NCI-H82 (cell line): ENCODE data around the gene SLC22A5.

Experiments
- DNase-seq: peaks from one replicate; lab custom pipeline; 2025; lab: John Stamatoyannopoulos, UW

SLC22A5 gene

DNA sequence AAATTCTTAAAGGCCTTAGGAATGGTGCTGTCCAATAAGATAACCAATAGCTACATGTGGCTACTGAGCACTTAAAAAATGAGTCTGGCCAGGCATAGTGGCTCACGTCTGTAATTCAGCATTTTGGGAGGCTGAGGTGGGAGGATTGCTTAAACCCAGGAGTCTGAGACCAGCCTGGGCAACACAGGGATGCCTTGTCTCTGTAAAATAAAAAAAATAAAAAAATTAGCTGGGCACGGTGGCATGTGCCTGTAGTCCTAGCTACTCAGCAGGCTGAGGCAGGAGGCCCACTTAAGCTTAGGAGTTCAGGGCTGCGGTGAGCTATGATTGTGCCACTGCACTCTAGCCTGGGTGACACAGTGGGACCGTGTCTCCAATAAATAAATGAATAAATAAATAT, 1.3 kb upstream of the SLC22A5 start:
- DNase-seq, result no peak

DNA sequence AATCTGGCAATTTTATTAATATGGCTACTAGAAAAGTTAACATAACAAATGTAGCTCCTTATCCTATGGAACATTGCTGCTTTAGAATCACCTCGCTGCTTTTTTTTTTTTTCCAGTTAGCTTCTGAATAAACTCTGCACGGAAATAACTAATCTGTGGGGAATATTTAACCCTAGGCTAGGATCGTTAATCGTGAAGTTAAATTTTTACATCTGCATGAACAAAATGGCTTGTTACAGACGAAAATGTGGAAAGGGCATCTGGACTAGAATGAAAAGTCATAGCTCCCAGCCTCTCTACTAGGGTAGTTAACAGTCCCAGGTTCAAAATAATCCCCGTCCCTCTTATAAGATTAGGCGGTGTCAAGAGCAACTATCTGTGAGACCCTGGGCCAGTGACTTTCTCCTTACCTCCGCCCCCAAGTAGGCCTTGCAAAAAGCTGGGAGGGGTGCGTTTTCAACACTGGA, 470 bp upstream of the SLC22A5 start:
- peak; percentile 84 for DNase-seq

DNA sequence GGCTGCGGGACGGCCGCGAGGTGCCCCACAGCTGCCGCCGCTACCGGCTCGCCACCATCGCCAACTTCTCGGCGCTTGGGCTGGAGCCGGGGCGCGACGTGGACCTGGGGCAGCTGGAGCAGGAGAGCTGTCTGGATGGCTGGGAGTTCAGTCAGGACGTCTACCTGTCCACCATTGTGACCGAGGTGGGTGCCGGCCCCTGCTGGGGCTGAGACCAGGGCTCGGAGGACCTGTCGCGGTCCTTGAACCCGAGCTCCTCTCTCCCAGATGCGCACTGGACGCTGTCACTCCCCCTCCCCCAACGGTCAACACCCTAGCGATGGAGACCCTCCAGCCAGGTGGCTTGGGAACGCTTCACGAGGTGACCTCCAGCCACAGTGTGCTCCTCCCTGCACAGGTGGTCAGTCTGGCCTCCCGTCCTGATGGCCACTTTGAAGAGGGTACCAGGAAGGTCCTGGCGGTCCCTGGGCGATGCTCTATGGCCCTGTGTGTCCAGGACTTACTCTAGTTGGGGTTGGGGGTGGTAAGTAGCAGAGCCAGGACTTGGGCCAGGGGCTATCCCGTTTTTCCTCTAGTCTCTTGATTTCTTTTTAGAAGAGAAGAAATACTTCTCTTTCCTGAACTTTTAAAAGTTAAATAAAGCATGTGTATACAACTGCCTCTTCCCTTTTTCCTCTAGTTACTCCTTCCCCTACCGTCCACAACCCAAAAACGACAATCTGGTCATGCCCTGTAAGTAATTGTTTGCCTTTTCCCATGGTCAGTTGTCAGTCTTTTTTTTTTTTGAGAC, 866 bp downstream of the SLC22A5 start:
- no peak for DNase-seq

- DNase-seq, result no peak
Observed at GRCh38 chr5:132370971-132371602, 1.6 kb downstream of the SLC22A5 start.

DNA sequence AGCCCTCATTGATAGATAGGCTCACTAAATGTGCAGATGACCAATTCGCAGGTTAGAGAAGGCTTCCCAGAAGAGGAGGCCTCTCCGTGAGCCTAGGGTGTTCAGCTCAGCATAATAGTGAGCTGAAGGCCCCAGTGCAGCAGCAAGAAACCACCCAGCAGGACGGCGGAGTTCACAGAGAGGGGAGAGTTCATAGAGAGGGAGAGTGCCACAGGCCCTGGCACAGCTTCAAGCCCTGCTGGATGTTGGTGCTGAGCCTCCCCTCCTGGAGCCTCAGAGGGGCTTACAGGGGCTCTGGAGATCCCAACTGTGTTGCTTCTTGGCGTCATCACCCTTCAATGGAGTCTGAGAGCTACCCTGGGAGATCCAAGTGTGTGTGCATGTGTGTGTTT, 2.1 kb downstream of the SLC22A5 start:
- no peak for DNase-seq

- no peak for DNase-seq
Observed at GRCh38 chr5:132372127-132372526, 2.6 kb downstream of the SLC22A5 start.

DNA sequence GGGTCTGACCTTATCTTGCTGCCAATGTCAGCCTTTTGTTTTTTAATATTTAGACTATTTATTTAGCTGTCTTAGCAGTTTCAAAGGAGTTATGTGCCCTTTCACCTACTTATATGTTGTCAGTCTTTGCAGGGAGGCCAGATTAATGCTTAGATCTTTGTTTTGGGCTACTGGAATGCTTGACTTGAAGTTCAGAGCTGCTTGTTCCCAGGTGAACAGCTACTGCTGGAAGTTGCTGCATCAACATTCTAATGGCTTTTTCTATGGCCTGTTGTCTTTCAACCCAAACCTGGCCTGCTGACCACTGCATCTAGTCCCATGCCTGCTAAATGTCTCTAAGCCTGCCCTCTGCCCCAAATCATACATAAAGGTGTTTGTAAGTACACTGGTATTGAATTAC, 3.0 kb downstream of the SLC22A5 start:
- DNase-seq, result no peak

GRCh38 chr5:132375957-132376356, 6.4 kb downstream of the SLC22A5 start:
- DNase-seq, result peak; percentile 11

DNA sequence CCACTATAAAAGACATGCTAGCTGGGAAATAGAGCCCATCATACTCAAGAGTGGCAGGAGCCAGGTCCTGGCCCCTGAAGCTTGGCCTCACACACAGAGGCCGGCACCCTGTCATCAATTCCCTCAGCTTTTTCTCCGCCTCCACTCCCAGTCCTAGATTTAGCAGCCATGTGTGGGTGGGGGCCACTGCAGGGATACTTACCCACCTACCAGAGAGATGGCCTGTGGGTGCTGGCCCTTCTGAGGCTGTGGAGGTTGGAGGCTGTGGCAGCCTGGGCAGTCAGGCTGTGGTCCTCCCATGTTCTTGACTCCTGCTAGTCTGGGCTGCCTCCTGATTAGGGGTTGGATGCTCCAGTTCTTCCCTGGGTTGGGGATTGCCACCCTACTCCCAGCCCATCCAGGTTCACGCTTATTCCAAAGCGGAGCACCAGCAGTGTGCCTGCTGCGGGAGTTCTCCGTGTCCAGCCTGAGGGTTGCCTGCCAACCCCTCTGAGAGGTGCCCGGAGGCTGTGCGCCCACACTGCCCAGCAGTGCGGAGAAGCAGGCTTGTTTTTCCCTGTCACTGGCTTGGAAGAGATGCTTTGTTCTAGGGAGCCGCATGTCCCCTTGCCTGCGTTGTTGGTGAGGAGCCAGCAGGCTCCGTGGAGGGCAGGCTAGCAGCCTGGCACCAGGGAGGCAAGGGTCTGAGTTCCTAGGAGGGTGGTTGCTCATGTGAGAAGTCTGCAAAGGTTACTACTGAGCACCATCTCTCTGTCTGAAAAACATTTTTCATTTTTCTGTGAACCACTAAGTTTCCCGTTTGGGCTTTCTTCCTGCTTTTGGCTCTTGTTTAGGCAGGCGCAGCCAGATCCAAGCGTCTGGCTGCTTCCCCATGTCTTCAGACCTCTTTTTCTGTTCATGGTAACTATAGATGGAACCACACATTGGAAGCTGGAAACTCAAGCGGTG, 7.5 kb downstream of the SLC22A5 start:
- no peak for DNase-seq

- no peak for DNase-seq
Observed at GRCh38 chr5:132377738-132378137, 8.2 kb downstream of the SLC22A5 start.

GRCh38 chr5:132378580-132378979, 9.1 kb downstream of the SLC22A5 start:
- DNase-seq, result no peak

GRCh38 chr5:132380047-132380446, 10.5 kb downstream of the SLC22A5 start:
- no peak for DNase-seq

GRCh38 chr5:132380741-132381140, 11.2 kb downstream of the SLC22A5 start:
- no peak for DNase-seq

GRCh38 chr5:132381614-132382013, 12.1 kb downstream of the SLC22A5 start:
- DNase-seq, result no peak

GRCh38 chr5:132383261-132383660, 13.8 kb downstream of the SLC22A5 start:
- DNase-seq, result no peak

DNA sequence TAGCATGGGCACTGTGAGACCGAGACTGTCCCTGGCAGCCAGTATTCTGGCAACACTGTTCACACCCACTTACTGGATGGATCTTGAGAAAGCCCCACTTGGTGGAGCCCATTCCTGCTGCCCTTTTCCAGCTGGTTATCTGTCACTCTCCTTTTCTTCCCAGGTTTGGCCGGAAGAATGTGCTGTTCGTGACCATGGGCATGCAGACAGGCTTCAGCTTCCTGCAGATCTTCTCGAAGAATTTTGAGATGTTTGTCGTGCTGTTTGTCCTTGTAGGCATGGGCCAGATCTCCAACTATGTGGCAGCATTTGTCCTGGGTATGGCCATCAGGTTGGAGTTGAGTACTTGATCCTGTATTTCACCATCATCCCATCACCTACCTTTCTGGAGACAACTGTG, 14.5 kb downstream of the SLC22A5 start:
- no peak for DNase-seq

DNA sequence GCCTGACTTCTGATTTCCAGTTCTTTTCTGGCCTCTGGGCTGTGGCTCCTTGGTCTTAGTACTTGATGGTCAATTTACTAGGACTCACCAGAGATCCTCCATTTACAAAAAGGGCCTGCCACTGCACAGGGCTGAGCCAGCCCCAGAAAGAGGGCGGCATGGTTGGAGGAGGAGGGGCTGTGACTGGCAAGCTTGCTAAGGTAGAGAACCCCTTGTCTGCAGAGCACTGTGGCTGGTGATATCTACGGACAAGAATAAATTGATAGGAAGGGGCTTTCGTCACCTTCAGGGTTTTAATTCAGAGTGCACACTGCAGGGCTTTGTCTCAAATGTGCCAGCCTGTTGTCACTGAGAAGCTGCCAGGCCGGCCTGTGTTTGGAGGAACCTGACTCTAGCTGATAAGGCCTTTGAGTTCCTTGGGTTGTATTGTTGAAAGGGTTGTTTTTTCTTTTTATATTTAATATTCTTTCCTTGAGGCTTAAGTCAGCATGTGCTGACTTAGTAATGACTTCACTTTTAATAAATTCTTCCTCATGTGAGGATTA, 15.1 kb downstream of the SLC22A5 start:
- DNase-seq, result no peak

- DNase-seq, result peak; percentile 47
Observed at GRCh38 chr5:132385326-132386105, 16.0 kb downstream of the SLC22A5 start.

DNA sequence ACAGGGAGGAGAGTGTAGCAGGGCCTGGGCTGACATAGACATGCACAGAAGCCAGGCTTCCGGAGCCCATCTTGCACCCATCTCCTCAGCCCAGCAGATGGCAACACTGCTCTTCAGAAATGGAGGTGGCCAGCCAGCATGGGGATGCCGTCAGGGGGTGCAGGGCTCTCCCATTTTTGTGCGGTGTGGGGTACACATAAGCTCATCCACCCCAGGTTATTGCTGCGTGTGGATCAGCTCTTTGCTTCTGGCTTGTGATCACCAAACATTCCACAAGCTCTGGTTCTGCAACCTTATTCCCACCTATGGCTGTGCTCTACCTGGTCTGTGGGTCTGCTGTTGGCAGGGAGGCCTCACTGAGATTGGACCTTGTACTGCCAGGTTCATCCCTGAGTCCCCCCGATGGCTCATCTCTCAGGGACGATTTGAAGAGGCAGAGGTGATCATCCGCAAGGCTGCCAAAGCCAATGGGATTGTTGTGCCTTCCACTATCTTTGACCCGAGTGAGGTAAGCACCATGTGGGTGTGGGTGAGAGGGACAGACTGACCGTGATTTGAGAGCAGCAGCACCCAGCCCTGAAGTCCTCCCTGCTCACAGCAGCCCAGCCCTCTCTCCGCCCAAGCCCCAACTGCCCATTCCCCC, 17.3 kb downstream of the SLC22A5 start:
- peak; percentile 58 for DNase-seq

- DNase-seq, result no peak
Observed at GRCh38 chr5:132387640-132388117, 18.2 kb downstream of the SLC22A5 start.
